HUES48 (cell line): ENCODE measurements around the gene TRIM8.

ENCODE experiments used
- H3K27ac ChIP-seq: one replicate; pipeline ENCODE4 v1.7.0; 2013; ENCODE audit warnings: low read depth, low read length, inconsistent platforms
- H3K27me3 ChIP-seq: 2 replicates; pipeline ENCODE4 v1.6.1; 2013; ENCODE audit warnings: mild to moderate bottlenecking, low read length; ENCODE audit not compliant: control insufficient read depth, insufficient read depth
- H3K36me3 ChIP-seq: 2 replicates; pipeline ENCODE4 v1.6.1; 2013; ENCODE audit warnings: low read length; ENCODE audit not compliant: control insufficient read depth, insufficient read depth
- H3K4me1 ChIP-seq: 2 replicates; pipeline ENCODE4 v1.6.1; 2013; ENCODE audit warnings: mild to moderate bottlenecking, low read length; ENCODE audit not compliant: control insufficient read depth, insufficient read depth
- H3K4me3 ChIP-seq: 2 replicates; pipeline ENCODE4 v1.5.1; 2013; ENCODE audit warnings: mild to moderate bottlenecking, low read depth, low read length
- H3K9ac ChIP-seq: 2 replicates; pipeline ENCODE4 v1.6.1; 2013; ENCODE audit warnings: mild to moderate bottlenecking, low read depth, low read length, moderate library complexity
- H3K9me3 ChIP-seq: 2 replicates; pipeline ENCODE4 v1.6.1; 2013; ENCODE audit warnings: low read length; ENCODE audit not compliant: control insufficient read depth, insufficient read depth

Gene TRIM8

DNA sequence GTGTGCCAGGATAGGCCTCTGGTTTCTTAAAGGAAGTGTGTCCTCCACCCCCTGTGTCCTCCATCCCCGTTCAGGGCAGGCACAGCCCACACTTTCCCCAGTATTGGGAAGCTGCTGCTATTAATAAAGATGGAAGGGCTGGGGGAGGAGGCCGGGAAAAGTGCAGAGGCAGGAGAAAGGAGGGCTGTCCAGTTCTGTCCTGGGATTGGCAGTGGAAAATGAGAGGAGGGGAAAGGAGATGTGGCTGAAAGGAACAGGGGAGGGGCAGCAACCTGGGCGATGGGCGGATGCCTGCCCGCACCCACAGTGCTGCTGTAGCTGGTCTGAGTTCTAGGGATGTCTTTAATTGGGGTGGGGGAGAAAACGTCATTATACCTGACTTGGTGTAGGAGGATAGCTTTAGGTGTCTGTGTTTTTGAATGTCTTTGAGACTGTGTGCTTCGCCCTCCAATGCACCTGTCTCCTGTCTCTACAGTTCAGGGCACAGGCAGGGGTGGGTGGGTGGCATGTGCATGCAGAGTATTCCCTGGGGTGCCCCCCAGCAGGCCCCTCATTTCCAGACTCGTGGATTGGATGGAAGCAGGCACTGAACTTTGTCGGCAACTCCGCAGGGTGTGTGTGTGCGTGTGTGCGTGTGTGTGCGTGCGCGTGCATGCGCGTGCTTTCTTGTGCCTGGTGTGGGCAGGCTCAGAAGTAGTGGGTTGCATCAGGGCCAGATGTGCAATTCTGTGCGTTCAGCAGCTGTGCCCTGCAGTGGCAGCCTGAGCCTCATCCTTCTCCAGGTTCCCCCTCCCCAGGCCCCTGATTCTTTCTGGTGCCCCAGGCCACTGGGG lies 2.5 kb downstream of the TRIM8 start:
- peak overlapping the region; percentile 69 for H3K4me3 ChIP-seq
- H3K9me3 ChIP-seq: no peaks in the 10 kb centered on the region
- H3K9ac ChIP-seq: no peak overlapping the region
- H3K4me1 ChIP-seq: peaks cover 41% of the 10 kb centered on the region
- H3K27me3 ChIP-seq: no peaks in the 10 kb centered on the region
- peak overlapping the region; percentile 98 for H3K27ac ChIP-seq
- H3K36me3 ChIP-seq: no peaks in the 10 kb centered on the region

GRCh38 chr10:102647443-102648268 lies 3.4 kb downstream of the TRIM8 start:
- Histone ChIP-seq H3K9ac (no peak overlapping the region), H3K27ac (no peak overlapping the region), H3K9me3 (no peaks in the 10 kb centered on the region), H3K36me3 (no peaks in the 10 kb centered on the region), H3K4me1 (peaks cover 45% of the 10 kb centered on the region), H3K4me3 (no peak overlapping the region), H3K27me3 (no peaks in the 10 kb centered on the region)

GRCh38 chr10:102648269-102648888 lies 4.1 kb downstream of the TRIM8 start:
- H3K27me3 ChIP-seq: no peaks in the 10 kb centered on the region
- H3K9ac ChIP-seq: no peak overlapping the region
- H3K27ac ChIP-seq: no peak overlapping the region
- peaks cover 3% of the 10 kb centered on the region; the same call in 1 of the 2 replicates for H3K36me3 ChIP-seq
- H3K9me3 ChIP-seq: no peaks in the 10 kb centered on the region
- no peak overlapping the region for H3K4me3 ChIP-seq
- peaks cover 45% of the 10 kb centered on the region for H3K4me1 ChIP-seq

DNA sequence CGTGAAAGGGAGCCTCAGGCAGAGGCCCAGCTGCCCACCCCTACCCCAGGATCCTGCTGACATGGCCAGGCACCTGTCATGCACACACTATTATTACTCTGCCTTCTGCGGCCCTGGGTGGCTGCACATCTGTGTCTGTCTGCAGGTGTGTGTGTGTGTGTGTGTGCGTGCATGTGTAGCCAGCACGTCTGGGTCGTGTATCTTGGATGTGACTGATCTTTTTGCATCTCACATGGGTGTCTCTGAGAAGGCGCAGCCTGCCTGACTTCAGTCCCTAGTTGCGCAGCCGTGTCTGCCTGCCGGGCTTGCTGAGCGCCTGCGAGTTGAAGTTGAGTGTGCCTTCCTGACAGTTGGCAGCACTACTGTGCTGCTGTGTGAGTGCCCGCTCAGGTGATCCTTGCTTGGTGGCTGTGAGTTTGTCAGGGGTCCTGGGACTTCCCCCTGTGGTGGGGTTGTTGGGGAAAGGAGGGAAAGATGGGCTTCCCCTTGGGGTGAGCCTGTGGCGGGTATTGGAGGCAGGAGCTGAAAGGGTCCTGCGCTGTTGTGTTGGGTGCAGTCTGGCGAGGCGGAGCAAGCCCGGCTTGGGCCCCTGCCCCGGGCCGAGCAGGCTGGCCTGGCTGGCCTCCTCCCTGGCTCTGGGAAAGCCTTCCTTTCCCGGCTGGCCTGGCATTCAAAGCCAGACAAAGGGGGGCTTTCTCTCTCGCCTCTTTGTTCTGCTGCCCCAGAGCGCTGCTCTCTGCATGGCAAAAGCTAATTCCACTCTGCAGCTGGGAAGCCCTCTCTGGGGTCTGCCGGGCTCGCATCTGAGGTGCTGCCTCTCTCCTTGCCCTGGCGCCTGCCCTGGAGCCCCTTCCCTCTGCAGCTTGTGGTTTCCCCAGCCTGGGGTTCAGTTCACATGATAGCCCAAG lies 4.9 kb downstream of the TRIM8 start:
- peaks cover 45% of the 10 kb centered on the region for H3K4me1 ChIP-seq
- 0 out of 2 replicates have a peak overlapping the region, but pooled peaks have one; percentile 13 for H3K4me3 ChIP-seq
- H3K27ac ChIP-seq: peak overlapping the region; percentile 88
- H3K9ac ChIP-seq: no peak overlapping the region
- no peaks in the 10 kb centered on the region for H3K9me3 ChIP-seq
- no peaks in the 10 kb centered on the region for H3K27me3 ChIP-seq
- H3K36me3 ChIP-seq: peaks cover 9% of the 10 kb centered on the region; the same call in 1 of the 2 replicates

DNA sequence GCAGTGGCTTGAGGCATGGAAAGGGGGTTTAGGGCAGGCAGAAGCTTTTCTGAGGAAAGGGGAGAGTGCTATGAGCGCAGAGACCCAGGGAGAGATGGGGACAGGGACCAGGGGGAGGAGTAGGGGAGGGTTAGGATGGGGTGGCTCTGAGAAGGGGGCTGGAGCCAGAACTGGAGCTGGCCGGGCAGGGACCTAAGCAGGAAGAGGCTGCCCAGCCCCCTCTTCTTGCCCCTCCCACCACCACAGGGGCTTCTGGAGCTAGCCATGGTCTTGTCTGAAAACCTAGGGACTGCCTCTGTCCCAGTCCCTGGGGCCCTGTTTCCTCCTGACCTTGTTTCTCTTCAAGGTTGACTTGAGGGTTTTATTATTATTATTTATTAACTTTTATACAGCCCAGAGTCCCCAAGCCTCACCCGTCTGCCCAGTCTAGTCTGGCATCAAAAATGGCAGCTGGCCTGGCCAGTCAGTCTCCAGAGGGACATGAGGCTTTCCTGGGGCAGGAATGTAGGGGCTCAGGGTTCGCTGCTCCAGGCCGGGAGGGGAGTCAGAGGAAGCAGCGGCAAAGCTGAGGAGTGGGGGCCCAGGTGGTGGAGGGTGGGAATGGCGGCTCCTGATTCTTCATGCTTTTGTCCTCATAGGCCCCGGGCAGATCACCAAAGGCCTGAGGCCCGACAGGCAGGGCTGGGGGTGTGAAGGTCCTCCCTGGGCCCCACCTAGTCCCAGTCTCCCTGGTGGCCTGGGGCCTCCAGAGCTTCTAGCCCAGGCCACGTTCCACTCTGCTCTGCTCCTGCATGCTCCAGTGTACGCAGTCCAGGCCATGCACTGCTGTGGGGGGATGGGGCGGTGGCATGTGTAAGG lies 5.7 kb downstream of the TRIM8 start:
- H3K27me3 ChIP-seq: no peaks in the 10 kb centered on the region
- no peaks in the 10 kb centered on the region for H3K9me3 ChIP-seq
- peaks cover 45% of the 10 kb centered on the region for H3K4me1 ChIP-seq
- peak overlapping the region; percentile 88 for H3K27ac ChIP-seq
- no peak overlapping the region for H3K9ac ChIP-seq
- H3K4me3 ChIP-seq: 0 out of 2 replicates have a peak overlapping the region, but pooled peaks have one; percentile 13
- peaks cover 11% of the 10 kb centered on the region for H3K36me3 ChIP-seq

DNA sequence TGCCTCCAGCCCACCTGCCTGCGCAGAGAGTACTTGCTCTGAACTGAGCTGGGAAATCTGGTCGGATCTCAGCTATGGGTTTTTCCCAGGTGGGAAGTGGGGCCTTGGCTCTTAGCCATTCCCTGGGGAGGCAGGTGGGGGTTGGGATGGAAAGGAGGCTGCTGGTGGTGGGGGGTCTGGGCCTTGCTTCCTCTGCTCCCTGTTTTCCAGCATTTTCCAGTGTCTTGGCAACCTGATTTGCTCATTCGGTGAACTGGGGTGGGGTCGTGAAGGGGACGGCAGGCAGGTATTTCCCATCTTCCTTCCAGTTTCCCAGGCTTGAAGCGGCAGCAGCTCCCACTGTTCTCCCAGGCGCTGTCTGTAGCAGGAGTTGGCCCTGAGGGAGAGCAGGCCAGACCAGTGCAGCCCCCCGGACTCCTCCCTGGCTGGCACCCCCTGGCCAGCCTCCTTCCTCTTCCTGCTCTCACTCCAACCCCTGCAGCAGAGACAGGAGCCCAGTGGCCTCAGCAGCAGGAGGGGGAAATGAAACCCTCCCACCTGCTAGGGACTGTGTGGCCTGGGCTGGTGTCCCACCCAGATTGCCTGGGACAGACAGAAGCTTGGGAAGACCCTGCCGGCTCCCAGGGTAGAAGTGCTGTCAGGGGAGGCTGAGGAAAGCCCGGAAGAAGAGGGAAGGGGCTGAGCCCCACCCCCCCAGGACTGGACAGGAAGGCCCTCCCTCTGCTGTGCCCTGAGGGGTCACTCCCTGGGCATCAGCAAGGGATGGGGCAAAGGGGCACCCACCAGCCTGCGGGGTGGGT lies 6.6 kb downstream of the TRIM8 start:
- Histone ChIP-seq H3K4me1 (peaks cover 45% of the 10 kb centered on the region), H3K36me3 (peaks cover 19% of the 10 kb centered on the region), H3K4me3 (no peak overlapping the region), H3K9ac (no peak overlapping the region), H3K27me3 (no peaks in the 10 kb centered on the region), H3K27ac (peak overlapping the region; percentile 52), H3K9me3 (no peaks in the 10 kb centered on the region)

DNA sequence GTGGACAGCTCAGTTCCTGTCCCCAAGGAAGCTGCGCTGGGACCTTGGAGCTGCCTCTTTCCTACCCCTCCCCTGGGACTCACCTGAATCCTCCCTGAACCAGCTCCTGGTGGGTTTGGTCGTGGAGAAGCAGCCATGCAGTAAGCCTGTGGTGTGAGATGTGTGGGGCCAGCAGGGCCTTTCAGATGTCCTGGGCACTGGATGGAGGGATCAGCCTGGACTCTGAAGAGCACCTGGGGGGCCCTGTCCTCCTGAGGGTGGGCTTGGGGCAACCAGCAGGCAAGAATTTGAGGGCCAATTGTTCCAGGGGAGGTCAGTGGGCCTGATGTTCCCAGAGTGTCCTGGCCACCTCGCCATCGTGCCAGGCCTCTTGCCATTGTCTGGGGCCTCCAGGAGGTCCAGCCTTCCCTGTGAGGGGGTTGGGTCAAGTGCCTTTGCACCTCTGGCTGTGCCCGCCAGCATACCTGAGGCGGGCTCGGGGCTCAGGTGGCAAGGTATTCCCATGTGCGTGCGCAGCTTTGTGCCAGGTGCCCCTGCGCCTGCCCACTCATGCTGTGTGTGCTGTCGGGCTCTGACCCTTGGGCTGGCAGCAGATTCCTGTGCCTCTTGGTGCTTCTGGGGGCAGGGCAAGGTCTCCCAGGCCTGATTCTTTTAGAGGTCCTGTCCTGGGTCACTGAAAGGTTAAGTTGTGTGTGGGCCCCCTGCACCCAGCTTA lies 7.3 kb downstream of the TRIM8 start:
- Histone ChIP-seq H3K36me3 (peaks cover 27% of the 10 kb centered on the region), H3K9ac (no peak overlapping the region), H3K27me3 (no peaks in the 10 kb centered on the region), H3K27ac (no peak overlapping the region), H3K4me1 (peaks cover 40% of the 10 kb centered on the region), H3K9me3 (no peaks in the 10 kb centered on the region), H3K4me3 (no peak overlapping the region)

DNA sequence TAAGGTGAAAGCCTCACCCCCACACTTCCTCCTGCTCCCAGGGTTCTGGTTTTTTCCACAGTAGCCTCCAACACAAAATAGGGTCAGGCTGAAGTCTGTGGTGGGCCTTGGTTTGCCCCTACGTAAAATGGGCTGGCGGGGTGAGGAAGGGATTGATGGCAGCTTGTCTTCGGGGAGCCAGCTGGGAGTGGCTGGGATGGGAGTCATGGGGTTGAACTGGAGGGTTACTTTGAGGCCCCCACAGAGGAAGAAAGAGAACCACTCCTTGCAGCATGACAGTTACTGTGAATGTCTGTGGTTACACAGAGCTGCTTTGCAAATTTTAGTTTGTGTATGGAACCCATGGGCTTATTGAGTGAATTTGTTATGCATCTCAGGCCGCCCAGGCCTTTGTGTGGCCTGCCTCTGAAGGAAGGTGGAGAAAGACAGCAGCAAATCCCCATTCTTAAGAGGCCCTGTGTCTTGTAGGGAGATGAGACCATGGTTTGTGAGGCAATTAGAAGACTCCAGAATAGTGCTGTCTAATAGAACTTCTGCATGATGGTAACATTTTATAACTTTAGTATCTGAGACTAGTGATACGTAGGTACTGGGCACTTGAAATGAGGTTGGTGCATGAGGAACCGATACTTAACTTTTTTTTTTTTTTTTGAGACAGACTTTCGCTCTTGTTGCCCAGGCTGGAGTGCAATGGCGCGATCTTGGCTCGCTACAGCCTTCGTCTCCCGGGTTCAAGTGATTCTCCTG lies 8.1 kb downstream of the TRIM8 start:
- Histone ChIP-seq H3K9me3 (no peaks in the 10 kb centered on the region), H3K4me3 (no peak overlapping the region), H3K4me1 (peaks cover 36% of the 10 kb centered on the region), H3K27me3 (no peaks in the 10 kb centered on the region), H3K36me3 (peaks cover 34% of the 10 kb centered on the region), H3K27ac (no peak overlapping the region), H3K9ac (no peak overlapping the region)
